Stimulated activated CD4-positive, alpha-beta T cell treated with anti-CD3 and anti-CD28 coated beads, Interleukin-15, amount 100 ng/mL, for 24 hours (primary cell): Measurements from ENCODE around the gene HBQ1.
"Not testable (repeated sequence)": the region's sequence is repeated elsewhere in the genome, so short reads cannot be mapped to it uniquely, and the experiment has no call there.

Experiments used
- DNase-seq: peaks from one replicate; pipeline ENCODE4 v3.0.0-alpha.2; 2020

The HBQ1 gene

DNA sequence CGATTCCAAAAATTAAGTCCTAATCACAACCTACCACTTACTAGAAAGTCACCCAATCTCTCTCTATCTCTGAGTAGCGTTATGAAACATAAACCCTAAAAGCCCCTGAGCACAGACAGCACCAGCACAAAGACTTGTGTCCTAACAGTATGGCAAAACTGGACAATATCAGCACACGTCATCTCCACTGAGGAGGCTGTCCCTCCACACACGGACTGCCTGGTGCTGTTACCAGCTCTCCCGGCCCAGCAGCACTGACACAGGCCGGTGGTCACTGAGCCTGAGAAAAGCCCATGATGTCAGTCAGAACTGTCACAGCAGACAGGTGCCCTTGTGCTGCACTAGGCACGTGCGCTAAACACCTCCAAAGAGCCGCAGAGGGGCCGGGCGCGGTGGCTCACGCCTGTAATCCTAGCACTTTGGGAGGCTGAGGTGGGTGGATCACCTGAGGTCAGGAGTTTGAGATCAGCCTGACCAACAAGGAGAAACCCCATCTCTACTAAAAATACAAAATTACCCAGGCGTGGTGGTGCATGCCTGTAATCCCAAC, 31.4 kb downstream of the HBQ1 start:
- not testable (repeated sequence) for DNase-seq

GRCh38 chr16:212999-213398, 32.7 kb downstream of the HBQ1 start:
- no peak for DNase-seq

- no peak for DNase-seq
Observed at GRCh38 chr16:220021-220420, 39.8 kb downstream of the HBQ1 start.

DNA sequence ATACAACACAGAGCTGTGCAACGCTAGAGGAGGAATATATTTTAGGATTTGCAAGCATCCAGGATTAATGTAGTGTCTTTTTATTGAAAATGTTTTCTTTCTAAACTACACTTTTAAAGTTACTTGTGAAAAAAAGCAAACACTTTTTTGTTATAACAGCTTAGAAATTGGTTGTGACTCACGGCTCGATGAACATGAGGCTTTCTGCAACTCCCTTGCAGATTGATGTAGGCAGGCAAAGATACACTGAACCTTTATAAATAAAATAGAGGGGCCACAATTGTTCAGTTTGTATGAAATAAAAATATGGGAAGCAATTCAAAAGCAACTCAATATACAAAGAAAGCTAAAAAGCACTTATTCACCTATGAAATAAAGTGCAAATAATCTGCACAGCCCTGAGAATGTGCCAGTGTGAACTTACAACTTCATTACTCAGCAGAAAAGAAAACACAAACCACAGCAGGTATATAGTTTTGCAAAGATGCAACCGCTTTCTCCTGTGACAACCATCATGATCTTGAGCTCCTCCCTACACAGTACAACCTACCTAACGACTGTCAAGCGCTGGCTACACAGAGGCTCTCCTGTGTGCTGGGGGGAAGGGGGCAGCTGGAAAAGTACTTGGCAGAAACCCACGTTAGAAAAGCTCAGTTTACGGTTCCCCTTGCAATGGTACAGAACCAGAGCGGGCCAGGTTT, 48.0 kb downstream of the HBQ1 start:
- DNase-seq: no peak

- DNase-seq: peak; percentile 92
Observed at GRCh38 chr16:228852-229730, 48.8 kb downstream of the HBQ1 start, which contains the start of gene LUC7L. Gene LUC7L (minus strand): TSS chr16:229449. CDS start chr16:229339, 110 bp downstream.

- DNase-seq: no peak
Observed at GRCh38 chr16:229731-230281, 49.5 kb downstream of the HBQ1 start.

GRCh38 chr16:230351-230750, 50.1 kb downstream of the HBQ1 start:
- not testable (repeated sequence) for DNase-seq
